ENCODE data around the gene DCHS2.

GRCh38 chr4:154465085-154465484, 26.5 kb downstream of the DCHS2 start:
- TF ChIP-seq CTCF (IDR thresholded peaks at IDR 0.05): no peak
- no peak for TF ChIP-seq POLR2A (IDR thresholded peaks at IDR 0.05)
- TF ChIP-seq EP300 (IDR thresholded peaks at IDR 0.05): no peak

All from tibial nerve (tissue), 4 donors.